ENCODE data around the gene ACVRL1. TPM values are rescaled to one million over a fixed set of nuclear protein-coding genes. Genes with fewer than 3 reads are reported as not detected.

Gene ACVRL1
- total RNA-seq, 1 donor from 2014 or later, result 56.9 TPM

DNA sequence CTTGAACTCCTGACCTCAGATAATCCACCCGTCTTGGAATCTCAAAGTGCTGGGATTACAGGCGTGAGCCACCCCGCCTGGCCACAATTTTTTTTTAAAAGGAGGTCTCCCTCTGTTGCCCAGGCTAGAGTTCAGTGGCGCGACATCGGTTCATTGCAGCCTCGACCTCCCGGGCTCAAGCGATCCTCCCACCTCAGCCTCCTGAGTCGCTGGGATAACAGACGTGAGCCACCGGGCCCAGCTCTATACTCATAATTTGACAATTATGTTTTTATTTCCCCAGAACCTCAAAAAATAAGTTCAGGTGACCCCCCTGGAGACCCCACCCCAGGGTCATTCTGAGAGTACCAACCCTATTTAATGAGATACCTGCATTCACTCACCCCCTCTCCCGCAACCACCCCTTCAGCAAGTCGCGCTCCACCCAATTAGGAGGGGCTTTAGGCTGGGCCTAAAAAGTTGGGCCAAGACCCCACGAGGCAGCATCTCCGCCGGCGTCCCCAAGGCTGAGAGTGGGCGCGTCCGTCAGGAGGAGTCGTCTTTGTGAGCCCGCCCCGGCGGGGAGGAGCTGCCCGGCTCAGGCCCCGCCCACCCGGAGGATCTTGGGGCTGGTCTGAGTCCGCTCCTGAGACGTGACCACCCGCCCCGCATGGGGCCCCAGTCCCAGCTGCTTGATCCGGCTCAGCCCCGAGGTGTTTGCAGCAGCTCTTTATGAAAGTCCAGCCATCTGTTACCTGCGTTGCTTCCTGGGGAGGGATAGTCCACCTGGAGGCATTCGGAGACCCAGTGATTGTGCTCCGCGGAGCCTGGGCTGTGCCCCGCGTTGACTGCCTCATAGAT is 19.6 kb upstream of the ACVRL1 start, which contains the start of gene ANKRD33:
Gene ANKRD33 (plus strand): TSS at position 628 of the 840 bp plus-strand sequence. CDS start 84 bp downstream, at position 712.
- H3K36me3 ChIP-seq (ENCODE audit: control insufficient read depth in 3 of 3, insufficient read depth in 3 of 3, low read length in 3 of 3), result no peaks in the 10 kb centered on the region
- no peak within 1 kb of the TSS for H3K27ac ChIP-seq (ENCODE audit: low read depth, low read length)
- H3K9me3 ChIP-seq (ENCODE audit: control insufficient read depth in 3 of 3, low read length in 3 of 3), result peaks cover 0 to 2% (median 0%) of the 10 kb centered on the region in 3 donors
- peaks cover 3 to 14% (median 12%) of the 10 kb centered on the region in 3 donors for H3K27me3 ChIP-seq (ENCODE audit: control insufficient read depth in 3 of 3, insufficient read depth in 3 of 3, low read length in 3 of 3)
- H3K9ac ChIP-seq (ENCODE audit: low read depth in 1 of 3, low read length in 3 of 3), result no peak within 1 kb of the TSS
- H3K4me1 ChIP-seq (ENCODE audit: control insufficient read depth in 3 of 3, insufficient read depth in 3 of 3, low read length in 3 of 3), result peaks cover 8% of the 10 kb centered on the region in 3 donors
- no peak within 1 kb of the TSS for H3K4me3 ChIP-seq (ENCODE audit: low read length in 3 of 3)

DNA sequence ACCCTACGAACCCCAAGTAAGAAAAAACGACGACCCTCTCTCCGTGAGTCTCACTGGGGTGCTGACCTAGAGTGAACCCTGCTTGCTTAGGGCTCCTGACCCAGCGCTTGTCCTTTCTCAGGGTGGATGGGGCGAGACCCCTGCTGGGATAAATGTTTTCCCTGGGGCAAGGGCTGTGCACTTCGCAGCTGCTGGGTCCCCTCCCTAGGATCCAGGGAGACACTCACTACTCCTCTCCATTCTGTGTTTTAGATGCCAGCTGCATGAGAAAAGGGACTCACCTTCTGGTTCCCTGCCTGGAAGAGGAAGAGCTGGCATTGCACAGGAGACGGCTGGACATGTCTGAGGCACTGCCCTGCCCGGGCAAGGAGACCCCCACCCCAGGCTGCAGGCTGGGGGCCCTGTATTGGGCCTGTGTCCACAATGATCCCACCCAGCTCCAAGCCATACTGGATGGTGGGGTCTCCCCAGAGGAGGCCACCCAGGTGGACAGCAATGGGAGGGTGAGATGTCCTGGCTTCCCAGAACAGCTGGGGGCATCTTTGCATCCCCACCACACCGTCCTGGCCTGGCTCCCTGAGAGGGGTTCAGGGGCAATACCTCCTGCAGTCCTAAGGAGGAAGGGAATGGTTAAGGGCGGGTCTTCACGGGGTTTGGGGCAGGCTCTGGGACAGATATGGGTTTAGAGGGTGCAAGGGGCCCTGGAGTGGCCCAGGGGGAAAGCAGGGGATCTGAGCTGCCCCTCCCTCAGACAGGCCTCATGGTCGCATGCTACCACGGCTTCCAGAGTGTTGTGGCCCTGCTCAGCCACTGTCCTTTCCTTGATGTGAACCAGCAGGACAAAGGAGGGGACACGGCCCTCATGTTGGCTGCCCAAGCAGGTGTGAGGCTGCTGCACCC is 18.7 kb upstream of the ACVRL1 start:
- Histone ChIP-seq H3K27me3 (ENCODE audit: control insufficient read depth in 3 of 3, insufficient read depth in 3 of 3, low read length in 3 of 3) (peaks cover 3 to 14% (median 12%) of the 10 kb centered on the region in 3 donors), H3K4me1 (ENCODE audit: control insufficient read depth in 3 of 3, insufficient read depth in 3 of 3, low read length in 3 of 3) (peaks cover 8% of the 10 kb centered on the region in 3 donors), H3K4me3 (ENCODE audit: low read length in 3 of 3) (no peak overlapping the region), H3K27ac (ENCODE audit: low read depth, low read length) (no peak overlapping the region), H3K9me3 (ENCODE audit: control insufficient read depth in 3 of 3, low read length in 3 of 3) (peaks cover 0 to 2% (median 0%) of the 10 kb centered on the region in 3 donors), H3K36me3 (ENCODE audit: control insufficient read depth in 3 of 3, insufficient read depth in 3 of 3, low read length in 3 of 3) (no peaks in the 10 kb centered on the region), H3K9ac (ENCODE audit: low read depth in 1 of 3, low read length in 3 of 3) (no peak overlapping the region)

DNA sequence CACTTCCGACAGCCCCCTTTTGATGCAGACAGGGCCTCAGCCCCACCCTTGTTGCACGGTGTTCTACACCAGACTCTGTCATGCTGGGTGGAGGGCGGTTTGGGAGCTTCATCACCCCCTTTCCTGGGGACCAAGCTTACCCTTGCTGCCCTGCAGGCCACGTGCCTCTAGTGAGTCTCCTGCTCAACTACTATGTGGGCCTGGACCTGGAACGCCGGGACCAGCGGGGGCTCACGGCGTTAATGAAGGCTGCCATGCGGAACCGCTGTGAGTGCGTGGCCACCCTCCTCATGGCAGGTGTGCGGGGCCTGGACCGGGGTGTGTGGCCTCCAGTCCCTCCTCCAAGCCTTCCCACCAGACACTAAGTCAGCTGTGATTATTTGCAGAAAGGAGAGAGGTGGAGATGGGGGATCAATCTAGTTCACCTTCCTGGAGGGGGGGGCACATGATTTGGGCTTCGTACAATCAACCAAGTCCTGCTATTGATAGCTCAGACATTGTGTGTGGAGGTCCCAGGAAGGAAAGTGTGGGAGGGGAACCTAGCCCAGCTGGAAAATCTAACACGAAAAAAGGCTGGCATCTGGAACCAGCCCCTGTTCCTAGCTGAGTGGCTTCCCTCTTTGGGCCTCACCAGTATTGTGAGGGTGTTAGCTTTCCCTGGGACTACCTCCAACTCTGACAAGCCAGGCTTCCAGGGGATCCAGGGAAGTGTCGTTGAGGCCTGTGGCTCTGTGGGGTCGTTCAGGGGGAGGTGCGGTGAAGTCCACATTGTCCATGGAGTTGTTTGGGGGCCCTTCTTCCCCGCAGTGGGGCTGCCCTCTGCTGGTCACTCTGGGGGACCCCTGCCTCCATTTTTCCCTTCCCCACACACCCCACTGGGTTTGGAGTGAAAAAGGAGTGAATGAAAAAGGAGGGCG is 17.8 kb upstream of the ACVRL1 start:
- peaks cover 3 to 14% (median 12%) of the 10 kb centered on the region in 3 donors for H3K27me3 ChIP-seq (ENCODE audit: control insufficient read depth in 3 of 3, insufficient read depth in 3 of 3, low read length in 3 of 3)
- H3K27ac ChIP-seq (ENCODE audit: low read depth, low read length), result no peak overlapping the region
- H3K4me3 ChIP-seq (ENCODE audit: low read length in 3 of 3), result no peak overlapping the region
- H3K9ac ChIP-seq (ENCODE audit: low read depth in 1 of 3, low read length in 3 of 3), result no peak overlapping the region
- H3K4me1 ChIP-seq (ENCODE audit: control insufficient read depth in 3 of 3, insufficient read depth in 3 of 3, low read length in 3 of 3), result peaks cover 8% of the 10 kb centered on the region in 3 donors
- peaks cover 0 to 2% (median 0%) of the 10 kb centered on the region in 3 donors for H3K9me3 ChIP-seq (ENCODE audit: control insufficient read depth in 3 of 3, low read length in 3 of 3)
- no peaks in the 10 kb centered on the region for H3K36me3 ChIP-seq (ENCODE audit: control insufficient read depth in 3 of 3, insufficient read depth in 3 of 3, low read length in 3 of 3)

GRCh38 chr12:51890133-51890464 is 17.2 kb upstream of the ACVRL1 start:
- Histone ChIP-seq H3K9ac (ENCODE audit: low read depth in 1 of 3, low read length in 3 of 3) (no peak overlapping the region), H3K27ac (ENCODE audit: low read depth, low read length) (no peak overlapping the region), H3K27me3 (ENCODE audit: control insufficient read depth in 3 of 3, insufficient read depth in 3 of 3, low read length in 3 of 3) (peaks cover 3 to 14% (median 12%) of the 10 kb centered on the region in 3 donors), H3K9me3 (ENCODE audit: control insufficient read depth in 3 of 3, low read length in 3 of 3) (no peaks in the 10 kb centered on the region), H3K36me3 (ENCODE audit: control insufficient read depth in 3 of 3, insufficient read depth in 3 of 3, low read length in 3 of 3) (no peaks in the 10 kb centered on the region), H3K4me3 (ENCODE audit: low read length in 3 of 3) (no peak overlapping the region), H3K4me1 (ENCODE audit: control insufficient read depth in 3 of 3, insufficient read depth in 3 of 3, low read length in 3 of 3) (peaks cover 10 to 12% (median 11%) of the 10 kb centered on the region in 3 donors)

DNA sequence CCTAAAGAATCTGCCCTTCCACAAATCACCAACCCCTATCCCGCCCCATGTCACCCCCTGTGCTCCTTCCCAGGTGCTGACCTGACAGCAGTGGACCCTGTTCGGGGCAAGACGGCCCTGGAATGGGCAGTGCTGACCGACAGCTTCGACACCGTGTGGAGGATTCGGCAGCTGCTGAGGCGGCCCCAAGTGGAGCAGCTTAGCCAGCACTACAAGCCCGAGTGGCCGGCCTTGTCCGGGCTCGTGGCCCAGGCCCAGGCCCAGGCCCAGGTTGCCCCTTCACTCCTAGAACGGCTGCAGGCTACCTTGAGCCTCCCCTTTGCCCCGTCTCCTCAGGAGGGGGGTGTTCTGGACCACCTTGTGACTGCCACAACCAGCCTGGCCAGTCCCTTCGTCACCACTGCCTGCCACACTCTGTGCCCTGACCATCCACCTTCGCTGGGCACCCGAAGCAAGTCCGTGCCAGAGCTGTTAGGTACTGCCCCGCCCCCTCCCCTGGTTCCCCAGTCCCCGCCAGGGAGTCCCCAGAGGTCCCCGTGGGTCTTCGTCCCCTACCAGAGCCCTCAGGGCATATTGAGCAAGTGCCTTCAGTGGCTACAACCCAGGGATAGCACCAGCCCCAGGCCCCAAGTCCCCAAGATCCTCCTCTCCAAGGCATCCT is 16.7 kb upstream of the ACVRL1 start:
- H3K27ac ChIP-seq (ENCODE audit: low read depth, low read length), result no peak overlapping the region
- H3K9me3 ChIP-seq (ENCODE audit: control insufficient read depth in 3 of 3, low read length in 3 of 3), result no peaks in the 10 kb centered on the region
- H3K36me3 ChIP-seq (ENCODE audit: control insufficient read depth in 3 of 3, insufficient read depth in 3 of 3, low read length in 3 of 3), result no peaks in the 10 kb centered on the region
- H3K4me3 ChIP-seq (ENCODE audit: low read length in 3 of 3), result no peak overlapping the region
- H3K27me3 ChIP-seq (ENCODE audit: control insufficient read depth in 3 of 3, insufficient read depth in 3 of 3, low read length in 3 of 3), result peaks cover 3 to 14% (median 12%) of the 10 kb centered on the region in 3 donors
- peaks cover 12 to 18% (median 13%) of the 10 kb centered on the region in 3 donors for H3K4me1 ChIP-seq (ENCODE audit: control insufficient read depth in 3 of 3, insufficient read depth in 3 of 3, low read length in 3 of 3)
- no peak overlapping the region for H3K9ac ChIP-seq (ENCODE audit: low read depth in 1 of 3, low read length in 3 of 3)

GRCh38 chr12:51891843-51892242 is 15.5 kb upstream of the ACVRL1 start:
- no peak overlapping the region for H3K4me3 ChIP-seq (ENCODE audit: low read length in 3 of 3)
- no peaks in the 10 kb centered on the region for H3K9me3 ChIP-seq (ENCODE audit: control insufficient read depth in 3 of 3, low read length in 3 of 3)
- no peak overlapping the region for H3K9ac ChIP-seq (ENCODE audit: low read depth in 1 of 3, low read length in 3 of 3)
- peaks cover 12 to 19% (median 15%) of the 10 kb centered on the region in 3 donors for H3K4me1 ChIP-seq (ENCODE audit: control insufficient read depth in 3 of 3, insufficient read depth in 3 of 3, low read length in 3 of 3)
- H3K27ac ChIP-seq (ENCODE audit: low read depth, low read length), result no peak overlapping the region
- H3K36me3 ChIP-seq (ENCODE audit: control insufficient read depth in 3 of 3, insufficient read depth in 3 of 3, low read length in 3 of 3), result no peaks in the 10 kb centered on the region
- H3K27me3 ChIP-seq (ENCODE audit: control insufficient read depth in 3 of 3, insufficient read depth in 3 of 3, low read length in 3 of 3), result peaks cover 3 to 14% (median 12%) of the 10 kb centered on the region in 3 donors

GRCh38 chr12:51893786-51894185 is 13.5 kb upstream of the ACVRL1 start:
- Histone ChIP-seq H3K36me3 (ENCODE audit: control insufficient read depth in 3 of 3, insufficient read depth in 3 of 3, low read length in 3 of 3) (no peaks in the 10 kb centered on the region), H3K9me3 (ENCODE audit: control insufficient read depth in 3 of 3, low read length in 3 of 3) (no peaks in the 10 kb centered on the region), H3K9ac (ENCODE audit: low read depth in 1 of 3, low read length in 3 of 3) (no peak overlapping the region), H3K4me3 (ENCODE audit: low read length in 3 of 3) (no peak overlapping the region), H3K4me1 (ENCODE audit: control insufficient read depth in 3 of 3, insufficient read depth in 3 of 3, low read length in 3 of 3) (peaks cover 21 to 24% (median 21%) of the 10 kb centered on the region in 3 donors), H3K27me3 (ENCODE audit: control insufficient read depth in 3 of 3, insufficient read depth in 3 of 3, low read length in 3 of 3) (peaks cover 0 to 6% (median 5%) of the 10 kb centered on the region in 3 donors), H3K27ac (ENCODE audit: low read depth, low read length) (no peak overlapping the region)

GRCh38 chr12:51895378-51896135 is 11.7 kb upstream of the ACVRL1 start:
- H3K36me3 ChIP-seq (ENCODE audit: control insufficient read depth in 3 of 3, insufficient read depth in 3 of 3, low read length in 3 of 3), result no peaks in the 10 kb centered on the region
- H3K4me1 ChIP-seq (ENCODE audit: control insufficient read depth in 3 of 3, insufficient read depth in 3 of 3, low read length in 3 of 3), result peaks cover 21 to 24% (median 21%) of the 10 kb centered on the region in 3 donors
- H3K4me3 ChIP-seq (ENCODE audit: low read length in 3 of 3), result no peak overlapping the region
- no peaks in the 10 kb centered on the region for H3K27me3 ChIP-seq (ENCODE audit: control insufficient read depth in 3 of 3, insufficient read depth in 3 of 3, low read length in 3 of 3)
- H3K9ac ChIP-seq (ENCODE audit: low read depth in 1 of 3, low read length in 3 of 3), result peak overlapping the region in 1 of 3 donors; percentile 33
- H3K9me3 ChIP-seq (ENCODE audit: control insufficient read depth in 3 of 3, low read length in 3 of 3), result no peaks in the 10 kb centered on the region
- no peak overlapping the region for H3K27ac ChIP-seq (ENCODE audit: low read depth, low read length)
